Mammary epithelial cell (primary cell): ENCODE data around the gene EIF4EBP2.

Experiments used
- CTCF ChIP-seq, 2 donors: IDR thresholded peaks in 1 of 2; conservative IDR thresholded peaks in 1 of 2; 2 replicates each; pipeline ENCODE4 v1.5.1; 2011 to 2012; ENCODE audit warnings: inconsistent platforms in 2 of 2, low read length in 2 of 2, mild to moderate bottlenecking in 2 of 2, control low read depth in 1 of 2, low read depth in 1 of 2; ENCODE audit not compliant: insufficient read depth in 1 of 2; ENCODE audit errors: extremely low read depth in 1 of 2
- EZH2 ChIP-seq: IDR thresholded peaks from 2 replicates; pipeline ENCODE4 v1.6.1; 2012; ENCODE audit warnings: low read length, inconsistent platforms, borderline replicate concordance

- TF ChIP-seq CTCF (conservative IDR thresholded peaks at IDR 0.05 in 1 of 2, IDR thresholded peaks at IDR 0.05 in 1 of 2; ENCODE audit: extremely low read depth in 1 of 2, insufficient read depth in 1 of 2, low read depth in 1 of 2, low read length in 2 of 2) (no peak), EZH2 (no peak)
Observed at GRCh38 chr10:70432101-70432500, 28.2 kb downstream of the EIF4EBP2 start.
